Activated B cell treated with CpG ODN at 0.5 μM for 24 hours (primary cell): ENCODE data around the gene STXBP5L. TPM values are rescaled to one million over a fixed set of nuclear protein-coding genes. Genes with fewer than 3 reads are reported as not detected.
"Not testable (repeated sequence)": the region's sequence is repeated elsewhere in the genome, so short reads cannot be mapped to it uniquely, and the experiment has no call there.

Experiments
- ATAC-seq: fragments of 200-7000 bp; cut with Tn5 transposase; one replicate; pipeline ENCODE4 v1.10.0; 2021; ENCODE audit warnings: low read depth, mild to moderate bottlenecking, moderate library complexity
- CTCF ChIA-PET: fragments of 350-600 bp; sonication (Branson Sonifier 250); formaldehyde crosslinking; loops from one replicate; lab custom pipeline; 2021; ENCODE audit warnings: antibody characterized with exemption; lab: Charles Lee
- POLR2A ChIA-PET: fragments of 350-600 bp; sonication (Branson Sonifier 250); formaldehyde crosslinking; loops from one replicate; lab custom pipeline; 2021; ENCODE audit warnings: antibody characterized with exemption; lab: Charles Lee
- DNase-seq: peaks from one replicate; pipeline ENCODE4 v3.0.0; 2022
- H3K27ac Mint-ChIP-seq: one replicate; pipeline ENCODE4 v1.8.0; 2020; ENCODE audit warnings: mixed read lengths
- H3K27me3 Mint-ChIP-seq: one replicate; pipeline ENCODE4 v1.8.0; 2021; ENCODE audit warnings: mixed read lengths
- H3K36me3 Mint-ChIP-seq: one replicate; pipeline ENCODE4 v1.8.0; 2021; ENCODE audit warnings: low read depth, mixed read lengths
- H3K4me1 Mint-ChIP-seq: one replicate; pipeline ENCODE4 v1.8.0; 2021; ENCODE audit warnings: mixed read lengths
- H3K4me3 Mint-ChIP-seq: one replicate; pipeline ENCODE4 v1.8.0; 2020; ENCODE audit warnings: mild to moderate bottlenecking, mixed read lengths
- H3K9me3 Mint-ChIP-seq: one replicate; pipeline ENCODE4 v1.8.0; 2020; ENCODE audit warnings: mixed read lengths
- CTCF ChIP-seq: fragments of 200-600 bp; IDR thresholded peaks from one replicate; pipeline ENCODE4 v1.8.0; 2022; ENCODE audit warnings: antibody characterized with exemption, mild to moderate bottlenecking
- intact Hi-C: fragments of 100-400 bp; cut with micrococcal nuclease; formaldehyde crosslinking; loops from one replicate; pipeline ENCODE4 v1.15.1; 2024
- total RNA-seq: library from RNA; stranded (reverse); gene quantifications from 2 replicates; pipeline ENCODE4 v1.2.3, GENCODE V29; 2022

The STXBP5L gene
- total RNA-seq, 1 donor from 2014 or later: not detected

- intact Hi-C loops: no loop called here
- Mint-ChIP-seq H3K27me3 (no peaks in the 10 kb centered on the region), H3K27ac (peak overlapping the region; percentile 25), H3K4me3 (peak overlapping the region; percentile 60), H3K36me3 (no peaks in the 10 kb centered on the region), H3K9me3 (no peaks in the 10 kb centered on the region), H3K4me1 (peaks cover 12% of the 10 kb centered on the region)
- ChIA-PET POLR2A (no interaction called here), CTCF (interaction anchor here (1.1 kb wide), 1 partner anchor 9 kb away, joined by 3 read pairs; no protein-coding TSS in a partner anchor)
- DNase-seq (no peak), ATAC-seq (peak; percentile 62)
- TF ChIP-seq CTCF: no peak
Observed at GRCh38 chr3:121431726-121432517, 523.9 kb downstream of the STXBP5L start.

- intact Hi-C loops: no loop called here
- Mint-ChIP-seq H3K9me3 (no peaks in the 10 kb centered on the region), H3K36me3 (no peaks in the 10 kb centered on the region), H3K4me1 (peaks cover 12% of the 10 kb centered on the region), H3K27me3 (no peaks in the 10 kb centered on the region), H3K4me3 (no peak overlapping the region), H3K27ac (no peak overlapping the region)
- CTCF ChIA-PET: no interaction called here
- TF ChIP-seq CTCF: no peak
- DNase-seq (no peak), ATAC-seq (no peak)
- POLR2A ChIA-PET: no interaction called here
Observed at GRCh38 chr3:121436074-121436473, 528.1 kb downstream of the STXBP5L start.

GRCh38 chr3:121436641-121437040 is 528.6 kb downstream of the STXBP5L start:
- H3K9me3 Mint-ChIP-seq: no peaks in the 10 kb centered on the region
- H3K27ac Mint-ChIP-seq: no peak overlapping the region
- no peaks in the 10 kb centered on the region for H3K27me3 Mint-ChIP-seq
- no peak for ATAC-seq
- CTCF ChIA-PET: no interaction called here
- H3K4me3 Mint-ChIP-seq: no peak overlapping the region
- no peaks in the 10 kb centered on the region for H3K36me3 Mint-ChIP-seq
- no peak for DNase-seq
- intact Hi-C loops: no loop called here
- no peak for TF ChIP-seq CTCF
- peaks cover 12% of the 10 kb centered on the region for H3K4me1 Mint-ChIP-seq
- POLR2A ChIA-PET: no interaction called here

- ATAC-seq (no peak), DNase-seq (no peak)
- no peak for TF ChIP-seq CTCF
- Mint-ChIP-seq H3K36me3 (no peaks in the 10 kb centered on the region), H3K9me3 (no peaks in the 10 kb centered on the region), H3K27me3 (no peaks in the 10 kb centered on the region), H3K27ac (no peak overlapping the region), H3K4me1 (no peaks in the 10 kb centered on the region), H3K4me3 (no peak overlapping the region)
- intact Hi-C loops: no loop called here
- CTCF ChIA-PET: no interaction called here
- POLR2A ChIA-PET: no interaction called here
Observed at GRCh38 chr3:121443456-121443855, 535.5 kb downstream of the STXBP5L start.

- intact Hi-C loops: not testable (repeated sequence)
Observed at GRCh38 chr3:121451752-121452151, 543.7 kb downstream of the STXBP5L start.

More at GRCh38 chr3:121451752-121452151, 543.7 kb downstream of the STXBP5L start:
- ATAC-seq, H3K36me3 Mint-ChIP-seq, CTCF ChIA-PET, POLR2A ChIA-PET, H3K27ac Mint-ChIP-seq, H3K27me3 Mint-ChIP-seq, H3K4me1 Mint-ChIP-seq, DNase-seq, H3K9me3 Mint-ChIP-seq, H3K4me3 Mint-ChIP-seq: not testable (repeated sequence)
